SK-N-SH (cell line): Measurements from ENCODE around the gene APC2. TPM values are rescaled to one million over a fixed set of nuclear protein-coding genes. Genes with fewer than 3 reads are reported as not detected.
A peak's percentile ranks its signal among the peaks of the same experiment; 100 is the strongest.

Experiments
- CHD2 ChIP-seq: fragments of 150-350 bp; IDR thresholded peaks from 2 replicates; pipeline ENCODE4 v1.6.1; 2018; ENCODE audit warnings: low read length; ENCODE audit not compliant: partially characterized antibody
- CTCF ChIP-seq: fragments of 200-600 bp; sonication (generic); IDR thresholded peaks from 2 replicates; pipeline ENCODE4 v1.6.1; 2017; ENCODE audit warnings: antibody characterized with exemption, mild to moderate bottlenecking, moderate library complexity
- FOSL2 ChIP-seq: IDR thresholded peaks from 2 replicates; pipeline ENCODE4 v1.4.0; 2012; ENCODE audit warnings: low read depth, mild to moderate bottlenecking, moderate library complexity, borderline replicate concordance
- FOXJ3 ChIP-seq: sonication (generic); formaldehyde crosslinking; IDR thresholded peaks from 2 replicates; pipeline ENCODE4 v1.5.1; 2020; ENCODE audit warnings: mild to moderate bottlenecking, missing genetic modification reagents
- FOXM1 ChIP-seq: IDR thresholded peaks from 2 replicates; pipeline ENCODE4 v1.4.0; 2012; ENCODE audit warnings: low read depth, mild to moderate bottlenecking
- GABPA ChIP-seq: IDR thresholded peaks from 2 replicates; pipeline ENCODE4 v1.4.0; 2012; ENCODE audit warnings: low read depth, mild to moderate bottlenecking
- MXI1 ChIP-seq: IDR thresholded peaks from 2 replicates; pipeline ENCODE4 v1.6.1; 2012; ENCODE audit warnings: mild to moderate bottlenecking, low read depth, low read length, improper control_type of control experiment
- NRF1 ChIP-seq: IDR thresholded peaks from 2 replicates; pipeline ENCODE4 v1.6.1; 2012; ENCODE audit warnings: low read depth, mild to moderate bottlenecking, low read length
- PBX3 ChIP-seq: IDR thresholded peaks from 2 replicates; pipeline ENCODE4; 2012
- REST ChIP-seq: IDR thresholded peaks from 2 replicates; pipeline ENCODE4 v1.6.1; 2012; ENCODE audit warnings: mild to moderate bottlenecking, low read depth, low read length, moderate library complexity
- RXRA ChIP-seq: IDR thresholded peaks from 2 replicates; pipeline ENCODE4 v1.4.0; 2012; ENCODE audit warnings: low read depth, mild to moderate bottlenecking, borderline replicate concordance
- YY1 ChIP-seq: IDR thresholded peaks from 2 replicates; pipeline ENCODE4 v1.4.0; 2012; ENCODE audit warnings: low read depth, mild to moderate bottlenecking
- polyA plus RNA-seq, 3 experiments: library from polyadenylated mRNA; depleted of rRNA; stranded (reverse); fragments of >200 nt; gene quantifications; 2 replicates each; pipeline ENCODE4 v1.2.3, GENCODE V29; 2012
- TF ChIP-seq, protein P1 (sequence below): IDR thresholded peaks from 2 replicates; pipeline ENCODE4 v1.4.0; 2012; ENCODE audit warnings: low read depth
- TF ChIP-seq, protein P2 (sequence below): fragments of 150-350 bp; IDR thresholded peaks from 2 replicates; pipeline ENCODE4 v1.6.1; 2016; ENCODE audit warnings: mild to moderate bottlenecking, low read depth, low read length
- TF ChIP-seq, protein P3 (sequence below): fragments of 150-350 bp; IDR thresholded peaks from 2 replicates; pipeline ENCODE4 v1.6.1; 2017; ENCODE audit warnings: antibody characterized with exemption, low read length, low read depth, borderline replicate concordance

The APC2 gene
- polyA plus RNA-seq, 1 of the 3 experiments (the other 2 are of a cell fraction) = 1.3 TPM

- no peak for TF ChIP-seq CTCF
- TF ChIP-seq YY1 = no peak
- peak; percentile 83 for TF ChIP-seq MXI1
- TF ChIP-seq, protein P1, sequence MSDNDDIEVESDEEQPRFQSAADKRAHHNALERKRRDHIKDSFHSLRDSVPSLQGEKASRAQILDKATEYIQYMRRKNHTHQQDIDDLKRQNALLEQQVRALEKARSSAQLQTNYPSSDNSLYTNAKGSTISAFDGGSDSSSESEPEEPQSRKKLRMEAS = peak; percentile 65; the same call in 1 of the 2 replicates
- no peak for TF ChIP-seq REST
- no peak for TF ChIP-seq FOSL2
- no peak for TF ChIP-seq FOXJ3 (CRISPR knock-in tag)
- peak; percentile 94 for TF ChIP-seq PBX3
- TF ChIP-seq FOXM1 = no peak
- no peak for TF ChIP-seq RXRA
- peak; percentile 6 for TF ChIP-seq CHD2
- TF ChIP-seq NRF1 = peak; percentile 67
- TF ChIP-seq GABPA = no peak
- TF ChIP-seq, protein P2, sequence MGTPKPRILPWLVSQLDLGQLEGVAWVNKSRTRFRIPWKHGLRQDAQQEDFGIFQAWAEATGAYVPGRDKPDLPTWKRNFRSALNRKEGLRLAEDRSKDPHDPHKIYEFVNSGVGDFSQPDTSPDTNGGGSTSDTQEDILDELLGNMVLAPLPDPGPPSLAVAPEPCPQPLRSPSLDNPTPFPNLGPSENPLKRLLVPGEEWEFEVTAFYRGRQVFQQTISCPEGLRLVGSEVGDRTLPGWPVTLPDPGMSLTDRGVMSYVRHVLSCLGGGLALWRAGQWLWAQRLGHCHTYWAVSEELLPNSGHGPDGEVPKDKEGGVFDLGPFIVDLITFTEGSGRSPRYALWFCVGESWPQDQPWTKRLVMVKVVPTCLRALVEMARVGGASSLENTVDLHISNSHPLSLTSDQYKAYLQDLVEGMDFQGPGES = peak; percentile 64; the same call in 1 of the 2 replicates
- TF ChIP-seq, protein P3, sequence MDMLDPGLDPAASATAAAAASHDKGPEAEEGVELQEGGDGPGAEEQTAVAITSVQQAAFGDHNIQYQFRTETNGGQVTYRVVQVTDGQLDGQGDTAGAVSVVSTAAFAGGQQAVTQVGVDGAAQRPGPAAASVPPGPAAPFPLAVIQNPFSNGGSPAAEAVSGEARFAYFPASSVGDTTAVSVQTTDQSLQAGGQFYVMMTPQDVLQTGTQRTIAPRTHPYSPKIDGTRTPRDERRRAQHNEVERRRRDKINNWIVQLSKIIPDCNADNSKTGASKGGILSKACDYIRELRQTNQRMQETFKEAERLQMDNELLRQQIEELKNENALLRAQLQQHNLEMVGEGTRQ = no peak
Measured at GRCh38 chr19:1490311-1491113, 40.6 kb downstream of the APC2 start, which contains the start of gene PCSK4 (continued).
